ENCODE measurements around the gene CAMTA1.

The CAMTA1 gene

DNA sequence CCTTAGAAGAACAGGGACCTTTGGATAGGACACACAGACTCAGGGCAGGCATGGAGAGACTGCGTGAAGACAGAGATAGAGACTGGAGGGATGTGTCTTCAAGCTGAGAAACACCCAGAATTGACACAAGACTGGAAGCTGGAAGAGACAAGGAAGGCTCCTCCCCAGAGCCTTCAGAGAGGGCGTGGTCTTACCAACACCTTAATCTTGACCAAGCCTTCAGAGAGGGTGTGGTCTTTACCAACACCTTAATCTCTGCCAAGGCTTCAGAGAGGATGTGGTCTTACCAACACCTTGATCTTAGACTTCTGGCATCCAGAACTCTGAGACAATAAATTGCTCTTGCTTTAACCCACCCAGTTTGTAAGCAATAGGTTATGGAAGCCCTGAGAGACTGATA is 504.4 kb downstream of the CAMTA1 start:
- Histone ChIP-seq H3K27ac (ENCODE audit: low read length) (no peak overlapping the region), H2AFZ (ENCODE audit: low read length) (no peak overlapping the region), H3K79me2 (ENCODE audit: low read length) (no peaks in the 10 kb centered on the region), H3K4me2 (ENCODE audit: low read depth, low read length) (no peak overlapping the region), H3K4me3 (ENCODE audit: low read length) (no peak overlapping the region), H3F3A (ENCODE audit: insufficient read depth, low read length) (no peaks in the 10 kb centered on the region), H3K4me1 (ENCODE audit: low read length) (no peaks in the 10 kb centered on the region), H3K9me3 (replicated peaks; ENCODE audit: insufficient read depth, low read length) (no peaks in the 10 kb centered on the region), H3K36me3 (replicated peaks; ENCODE audit: insufficient read depth, low read length) (no peaks in the 10 kb centered on the region), H3K9ac (ENCODE audit: low read length) (no peak overlapping the region), H3K27me3 (replicated peaks; ENCODE audit: insufficient read depth, low read length) (peaks cover 98% of the 10 kb centered on the region), H3K9me2 (replicated peaks; ENCODE audit: insufficient read depth, low read length) (no peaks in the 10 kb centered on the region), H4K20me1 (ENCODE audit: insufficient read depth, low read length) (no peaks in the 10 kb centered on the region)
- TF ChIP-seq, protein P1, sequence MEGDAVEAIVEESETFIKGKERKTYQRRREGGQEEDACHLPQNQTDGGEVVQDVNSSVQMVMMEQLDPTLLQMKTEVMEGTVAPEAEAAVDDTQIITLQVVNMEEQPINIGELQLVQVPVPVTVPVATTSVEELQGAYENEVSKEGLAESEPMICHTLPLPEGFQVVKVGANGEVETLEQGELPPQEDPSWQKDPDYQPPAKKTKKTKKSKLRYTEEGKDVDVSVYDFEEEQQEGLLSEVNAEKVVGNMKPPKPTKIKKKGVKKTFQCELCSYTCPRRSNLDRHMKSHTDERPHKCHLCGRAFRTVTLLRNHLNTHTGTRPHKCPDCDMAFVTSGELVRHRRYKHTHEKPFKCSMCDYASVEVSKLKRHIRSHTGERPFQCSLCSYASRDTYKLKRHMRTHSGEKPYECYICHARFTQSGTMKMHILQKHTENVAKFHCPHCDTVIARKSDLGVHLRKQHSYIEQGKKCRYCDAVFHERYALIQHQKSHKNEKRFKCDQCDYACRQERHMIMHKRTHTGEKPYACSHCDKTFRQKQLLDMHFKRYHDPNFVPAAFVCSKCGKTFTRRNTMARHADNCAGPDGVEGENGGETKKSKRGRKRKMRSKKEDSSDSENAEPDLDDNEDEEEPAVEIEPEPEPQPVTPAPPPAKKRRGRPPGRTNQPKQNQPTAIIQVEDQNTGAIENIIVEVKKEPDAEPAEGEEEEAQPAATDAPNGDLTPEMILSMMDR (IDR thresholded peaks at IDR 0.05; ENCODE audit: low read length) = no peak
- TF ChIP-seq EZH2phosphoT487 (IDR thresholded peaks at IDR 0.05; ENCODE audit: low read length) = no peak
- no peak for TF ChIP-seq EZH2 (optimal IDR thresholded peaks at IDR 0.05; ENCODE audit: low read depth, low read length)
- DNase-seq = no peak

DNA sequence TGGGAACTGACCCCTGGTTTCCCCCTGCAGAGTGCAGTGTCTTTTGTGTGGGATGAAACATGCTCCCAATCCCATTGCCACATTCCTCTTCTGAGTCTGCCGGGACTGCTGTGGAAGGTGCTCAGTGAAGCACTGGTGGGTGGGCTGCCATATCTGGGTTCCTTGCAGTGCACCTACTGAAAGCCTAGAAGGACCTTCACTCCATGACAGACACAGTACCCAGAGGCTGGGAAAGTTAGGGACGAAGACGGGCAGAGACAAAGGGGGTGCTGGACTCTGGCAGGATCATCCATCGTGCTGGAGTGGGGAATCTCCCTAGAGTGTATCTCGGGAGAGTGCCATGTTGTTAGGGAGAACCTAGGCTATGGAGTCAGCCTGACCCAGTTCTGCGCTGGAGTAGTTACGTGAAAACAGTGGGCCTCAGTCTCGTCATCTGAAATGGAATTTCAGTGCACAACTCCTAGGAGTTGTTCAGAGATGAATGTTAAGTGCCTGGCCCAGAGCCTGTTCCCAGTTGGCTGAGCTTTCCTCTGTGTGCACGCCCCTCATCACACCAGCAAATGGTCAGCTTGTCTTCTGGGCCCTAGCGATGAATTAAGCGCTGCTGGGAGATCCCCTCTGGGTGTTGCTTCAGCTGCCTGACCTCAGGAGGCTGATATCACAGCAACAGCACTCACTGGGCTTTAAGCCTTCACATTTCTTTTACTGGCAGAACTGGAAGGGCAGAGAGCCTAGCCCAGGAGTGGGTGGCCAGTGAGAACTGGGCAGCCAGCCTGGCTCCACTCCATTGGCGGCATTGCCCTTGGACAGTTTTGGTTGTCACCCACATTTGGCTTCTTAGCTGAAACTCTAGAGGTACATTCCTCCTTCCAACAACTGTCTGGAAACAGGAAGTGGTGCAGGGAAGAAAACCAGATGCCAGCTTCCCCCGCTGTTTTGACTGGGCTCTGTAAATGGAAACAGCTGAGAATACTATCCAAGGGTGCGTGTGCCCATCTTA is 506.0 kb downstream of the CAMTA1 start:
- no peaks in the 10 kb centered on the region for H3K79me2 ChIP-seq (ENCODE audit: low read length)
- H3K27ac ChIP-seq (ENCODE audit: low read length) = no peak overlapping the region
- no peaks in the 10 kb centered on the region for H3K36me3 ChIP-seq (replicated peaks; ENCODE audit: insufficient read depth, low read length)
- no peaks in the 10 kb centered on the region for H3F3A ChIP-seq (ENCODE audit: insufficient read depth, low read length)
- H4K20me1 ChIP-seq (ENCODE audit: insufficient read depth, low read length) = no peaks in the 10 kb centered on the region
- no peak for DNase-seq
- H3K27me3 ChIP-seq (replicated peaks; ENCODE audit: insufficient read depth, low read length) = peaks cover 98% of the 10 kb centered on the region
- H3K4me2 ChIP-seq (ENCODE audit: low read depth, low read length) = no peak overlapping the region
- no peaks in the 10 kb centered on the region for H3K9me2 ChIP-seq (replicated peaks; ENCODE audit: insufficient read depth, low read length)
- no peak overlapping the region for H3K9ac ChIP-seq (ENCODE audit: low read length)
- H2AFZ ChIP-seq (ENCODE audit: low read length) = no peak overlapping the region
- TF ChIP-seq EZH2phosphoT487 (IDR thresholded peaks at IDR 0.05; ENCODE audit: low read length) (no peak), EZH2 (optimal IDR thresholded peaks at IDR 0.05; ENCODE audit: low read depth, low read length) (no peak)
- TF ChIP-seq, protein P1 (IDR thresholded peaks at IDR 0.05; ENCODE audit: low read length) = no peak
- no peak overlapping the region for H3K4me3 ChIP-seq (ENCODE audit: low read length)
- no peaks in the 10 kb centered on the region for H3K4me1 ChIP-seq (ENCODE audit: low read length)
- H3K9me3 ChIP-seq (replicated peaks; ENCODE audit: insufficient read depth, low read length) = no peaks in the 10 kb centered on the region

DNA sequence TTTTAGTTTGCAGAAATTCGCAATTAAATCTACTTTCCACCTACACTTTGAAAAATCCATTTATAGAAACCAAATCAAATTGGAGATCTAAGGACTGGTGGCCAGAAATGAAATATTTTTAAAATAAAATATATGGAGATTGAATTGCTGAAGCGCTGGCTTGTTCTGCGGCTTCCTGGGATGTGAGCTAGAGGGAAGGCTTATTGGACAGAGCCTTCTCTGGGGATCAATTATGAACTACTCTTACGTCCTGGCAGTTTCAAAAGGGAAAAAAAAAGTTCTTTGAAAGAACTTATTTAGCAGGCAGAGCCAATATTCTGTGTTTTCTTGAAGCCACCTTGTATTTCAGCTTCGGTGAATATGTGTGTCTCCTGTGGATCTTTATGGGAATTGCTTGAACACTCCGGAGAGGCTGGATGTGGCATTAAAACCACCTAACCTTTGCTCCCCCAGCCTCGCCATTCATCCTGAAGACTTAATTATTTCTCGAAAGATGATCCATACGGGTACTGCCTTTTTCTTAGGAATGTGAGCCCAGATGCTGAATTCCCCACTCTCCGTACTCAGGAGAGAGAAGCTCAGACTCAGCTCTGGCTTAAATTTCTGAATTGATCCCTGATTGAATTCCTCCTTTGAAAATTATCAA is 506.9 kb downstream of the CAMTA1 start:
- Histone ChIP-seq H3K4me3 (ENCODE audit: low read length) (no peak overlapping the region), H3K9me2 (replicated peaks; ENCODE audit: insufficient read depth, low read length) (no peaks in the 10 kb centered on the region), H3K79me2 (ENCODE audit: low read length) (no peaks in the 10 kb centered on the region), H3F3A (ENCODE audit: insufficient read depth, low read length) (no peaks in the 10 kb centered on the region), H3K4me1 (ENCODE audit: low read length) (no peaks in the 10 kb centered on the region), H3K4me2 (ENCODE audit: low read depth, low read length) (no peak overlapping the region), H3K27ac (ENCODE audit: low read length) (no peak overlapping the region), H3K27me3 (replicated peaks; ENCODE audit: insufficient read depth, low read length) (peaks cover 100% of the 10 kb centered on the region), H3K36me3 (replicated peaks; ENCODE audit: insufficient read depth, low read length) (no peaks in the 10 kb centered on the region), H3K9ac (ENCODE audit: low read length) (no peak overlapping the region), H4K20me1 (ENCODE audit: insufficient read depth, low read length) (no peaks in the 10 kb centered on the region), H3K9me3 (replicated peaks; ENCODE audit: insufficient read depth, low read length) (no peaks in the 10 kb centered on the region), H2AFZ (ENCODE audit: low read length) (no peak overlapping the region)
- TF ChIP-seq EZH2 (optimal IDR thresholded peaks at IDR 0.05; ENCODE audit: low read depth, low read length) = no peak
- no peak for TF ChIP-seq EZH2phosphoT487 (IDR thresholded peaks at IDR 0.05; ENCODE audit: low read length)
- TF ChIP-seq, protein P1 (IDR thresholded peaks at IDR 0.05; ENCODE audit: low read length) = no peak
- DNase-seq = no peak
